Neural cell (in vitro differentiated cells): ENCODE measurements around the gene NTPCR. TPM values are rescaled to one million over a fixed set of nuclear protein-coding genes. Genes with fewer than 3 reads are reported as not detected.
"Not testable (repeated sequence)": the region's sequence is repeated elsewhere in the genome, so short reads cannot be mapped to it uniquely, and the experiment has no call there.

Experiments
- H2AFZ ChIP-seq: fragments of 200-600, 300-800 bp; sonication (generic), shearing (Covaris generic); 2 replicates; pipeline ENCODE4 v1.6.0; 2014; ENCODE audit warnings: low read depth, mild to moderate bottlenecking, antibody characterized with exemption, low read length, moderate library complexity
- H3F3A ChIP-seq: fragments of 200-600 bp; shearing (Covaris generic); 2 replicates; pipeline ENCODE4 v1.6.1; 2016; ENCODE audit warnings: mild to moderate bottlenecking, moderate library complexity, mixed read lengths, antibody characterized with exemption, low read length; ENCODE audit not compliant: insufficient read depth, poor library complexity, severe bottlenecking
- H3K27ac ChIP-seq: fragments of 200-600, 300-800 bp; sonication (generic), shearing (Covaris generic); 2 replicates; pipeline ENCODE4 v1.5.1; 2014; ENCODE audit warnings: mild to moderate bottlenecking, low read length, moderate library complexity
- H3K27me3 ChIP-seq: fragments of 300-800, 200-600 bp; sonication (generic), shearing (Covaris generic); 2 replicates; pipeline ENCODE4 v1.6.0; 2014; ENCODE audit warnings: mild to moderate bottlenecking, low read depth, low read length, moderate library complexity; ENCODE audit not compliant: insufficient read depth
- H3K36me3 ChIP-seq: fragments of 300-800, 200-600 bp; sonication (generic), shearing (Covaris generic); 2 replicates; pipeline ENCODE4 v1.5.1; 2014; ENCODE audit warnings: mild to moderate bottlenecking, antibody characterized with exemption, low read length, moderate library complexity; ENCODE audit not compliant: insufficient read depth
- H3K4me2 ChIP-seq: fragments of 300-800, 200-600 bp; sonication (generic), shearing (Covaris generic); 2 replicates; pipeline ENCODE4 v1.6.0; 2014; ENCODE audit warnings: mild to moderate bottlenecking, low read length
- H3K4me3 ChIP-seq: fragments of 300-800, 200-600 bp; sonication (generic), shearing (Covaris generic); 2 replicates; pipeline ENCODE4 v1.5.1; 2014; ENCODE audit warnings: mild to moderate bottlenecking, low read length, moderate library complexity
- H3K79me2 ChIP-seq: fragments of 200-600 bp; shearing (Covaris generic); replicated peaks from 2 replicates; pipeline ENCODE4 v1.6.0; 2014; ENCODE audit warnings: mild to moderate bottlenecking, low read length, moderate library complexity; ENCODE audit not compliant: insufficient read depth
- H3K9ac ChIP-seq: fragments of 300-800, 200-600 bp; sonication (generic), shearing (Covaris generic); 2 replicates; pipeline ENCODE4 v1.6.1; 2016; ENCODE audit warnings: mild to moderate bottlenecking, low read length, mixed read lengths
- H3K9me2 ChIP-seq: fragments of 200-600 bp; shearing (Covaris generic); 2 replicates; pipeline ENCODE4 v1.6.1; 2016; ENCODE audit warnings: mild to moderate bottlenecking, low read length, mixed read lengths; ENCODE audit not compliant: insufficient read depth
- H3K9me3 ChIP-seq: fragments of 200-600, 300-800 bp; sonication (generic), shearing (Covaris generic); 2 replicates; pipeline ENCODE4 v1.6.1; 2016; ENCODE audit warnings: mild to moderate bottlenecking, mixed run types, low read length, moderate library complexity, mixed read lengths
- H4K20me1 ChIP-seq: fragments of 200-600 bp; shearing (Covaris generic); 2 replicates; pipeline ENCODE4 v1.6.1; 2016; ENCODE audit warnings: mild to moderate bottlenecking, mixed run types; ENCODE audit not compliant: insufficient read depth
- CTCF ChIP-seq: fragments of 450-650 bp; IDR thresholded peaks from 2 replicates; pipeline ENCODE4 v1.5.1; 2014; ENCODE audit warnings: antibody characterized with exemption, mild to moderate bottlenecking, moderate library complexity; ENCODE audit not compliant: poor library complexity, severe bottlenecking
- EP300 ChIP-seq: fragments of 450-650 bp; conservative IDR thresholded peaks from 2 replicates; pipeline ENCODE4 v1.6.1; 2014; ENCODE audit warnings: antibody characterized with exemption, mild to moderate bottlenecking, moderate library complexity; ENCODE audit not compliant: poor library complexity, severe bottlenecking
- EZH2 ChIP-seq: fragments of 200-600, 300-800 bp; shearing (Covaris generic), sonication (generic); IDR thresholded peaks from 2 replicates; pipeline ENCODE4 v1.6.1; 2014; ENCODE audit warnings: antibody characterized with exemption, low read length, borderline replicate concordance, mild to moderate bottlenecking; ENCODE audit not compliant: insufficient read depth, poor library complexity, severe bottlenecking
- MXI1 ChIP-seq: fragments of 450-650 bp; conservative IDR thresholded peaks from 2 replicates; pipeline ENCODE4 v1.6.1; 2014; ENCODE audit warnings: antibody characterized with exemption, mild to moderate bottlenecking; ENCODE audit not compliant: poor library complexity, severe bottlenecking
- POLR2AphosphoS5 ChIP-seq: IDR thresholded peaks from 2 replicates; pipeline ENCODE4 v1.6.1; 2012
- RAD21 ChIP-seq: fragments of 450-650 bp; conservative IDR thresholded peaks from 2 replicates; pipeline ENCODE4 v1.6.1; 2014; ENCODE audit warnings: antibody characterized with exemption, mild to moderate bottlenecking, moderate library complexity
- REST ChIP-seq: IDR thresholded peaks from 2 replicates; pipeline ENCODE4 v1.6.1; 2012; ENCODE audit warnings: borderline replicate concordance
- SMC3 ChIP-seq: fragments of 450-650 bp; conservative IDR thresholded peaks from 2 replicates; pipeline ENCODE4 v1.6.1; 2014; ENCODE audit warnings: antibody characterized with exemption, mild to moderate bottlenecking, moderate library complexity; ENCODE audit not compliant: poor library complexity
- TAF1 ChIP-seq: IDR thresholded peaks from 2 replicates; pipeline ENCODE4 v1.6.1; 2012; ENCODE audit warnings: low read depth
- polyA plus RNA-seq: library from polyadenylated mRNA; depleted of rRNA; stranded (reverse); fragments of >200 nt; gene quantifications from 2 replicates; pipeline ENCODE4 v1.2.3, GENCODE V29; 2014

NTPCR gene
- polyA plus RNA-seq, 1 donor from 2014 or later = 36.7 TPM

- TF ChIP-seq SMC3 = no peak
- no peak overlapping the region for H3K27ac ChIP-seq
- no peaks in the 10 kb centered on the region for H3K79me2 ChIP-seq
These were observed 24.8 kb upstream of the NTPCR start for GRCh38 chr1:232925421-232926220.

GRCh38 chr1:232927166-232927565 is 23.2 kb upstream of the NTPCR start:
- not testable (repeated sequence) for H3K4me3 ChIP-seq, H4K20me1 ChIP-seq, H3F3A ChIP-seq, H3K9me3 ChIP-seq, H2AFZ ChIP-seq, H3K36me3 ChIP-seq, H3K79me2 ChIP-seq, H3K4me2 ChIP-seq, H3K9ac ChIP-seq, H3K27ac ChIP-seq, H3K9me2 ChIP-seq, H3K27me3 ChIP-seq

More at GRCh38 chr1:232925421-232926220, 24.8 kb upstream of the NTPCR start:
- H2AFZ ChIP-seq = no peak overlapping the region
- H3K36me3 ChIP-seq = no peaks in the 10 kb centered on the region
- no peaks in the 10 kb centered on the region for H3K27me3 ChIP-seq
- H3K9me2 ChIP-seq = no peaks in the 10 kb centered on the region
- H3K9me3 ChIP-seq = no peaks in the 10 kb centered on the region
- H3F3A ChIP-seq = no peaks in the 10 kb centered on the region
- H3K9ac ChIP-seq = no peak overlapping the region
- H4K20me1 ChIP-seq = no peaks in the 10 kb centered on the region
- H3K4me2 ChIP-seq = no peak overlapping the region
- no peak overlapping the region for H3K4me3 ChIP-seq

GRCh38 chr1:232927830-232928505 is 22.4 kb upstream of the NTPCR start:
- H3F3A ChIP-seq = no peaks in the 10 kb centered on the region
- no peaks in the 10 kb centered on the region for H3K9me2 ChIP-seq
- no peak overlapping the region for H3K9ac ChIP-seq
- H3K27me3 ChIP-seq = no peaks in the 10 kb centered on the region
- no peak overlapping the region for H2AFZ ChIP-seq
- no peaks in the 10 kb centered on the region for H4K20me1 ChIP-seq
- H3K79me2 ChIP-seq = no peaks in the 10 kb centered on the region
- H3K4me2 ChIP-seq = no peak overlapping the region
- H3K27ac ChIP-seq = no peak overlapping the region
- no peak overlapping the region for H3K4me3 ChIP-seq
- no peaks in the 10 kb centered on the region for H3K9me3 ChIP-seq
- TF ChIP-seq POLR2AphosphoS5 = no peak
- TF ChIP-seq CTCF = no peak
- no peak for TF ChIP-seq TAF1
- no peak for TF ChIP-seq EP300
- no peak for TF ChIP-seq EZH2
- TF ChIP-seq SMC3 = no peak
- TF ChIP-seq REST = no peak
- TF ChIP-seq MXI1 = no peak
- no peak for TF ChIP-seq RAD21
- no peaks in the 10 kb centered on the region for H3K36me3 ChIP-seq
